Amniotic epithelial cell (primary cell): ENCODE measurements around the gene ARL4C.

Experiments used
- DNase-seq: peaks from one replicate; pipeline ENCODE4 v3.0.0-alpha.2; 2010; ENCODE audit warnings: low read depth

The ARL4C gene

DNA sequence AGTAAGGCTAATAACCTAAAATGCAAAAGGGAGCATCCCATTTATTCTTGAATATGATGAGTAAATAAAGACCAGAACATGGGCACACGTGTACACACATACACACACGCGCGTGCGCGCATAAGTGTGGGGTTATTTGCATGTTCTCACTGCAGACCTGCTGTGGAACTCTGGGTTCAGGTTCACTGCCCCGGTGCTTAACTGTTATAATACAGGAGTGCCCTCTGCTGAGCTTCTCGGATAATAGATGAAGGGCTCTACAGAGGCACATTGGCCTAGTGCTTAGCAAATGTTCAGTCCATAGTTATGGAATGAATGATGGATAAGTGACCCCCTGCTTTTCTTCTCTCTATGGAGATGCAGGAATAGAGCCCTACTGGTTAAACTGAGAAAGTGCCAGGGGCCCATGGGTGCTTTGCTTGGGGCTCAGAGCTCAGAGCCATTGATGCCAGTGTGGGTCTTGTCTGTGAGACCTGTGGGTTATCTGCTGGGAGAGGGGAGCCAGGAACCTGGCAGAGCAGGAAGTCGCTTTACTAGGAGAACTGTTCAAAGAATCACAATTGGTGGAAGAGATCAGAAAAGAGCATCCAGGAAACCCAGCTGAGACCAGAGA lies 3.6 kb upstream of the ARL4C start:
- peak; percentile 70 for DNase-seq

- DNase-seq, result no peak
These were observed 834 bp upstream of the ARL4C start for GRCh38 chr2:234497594-234498235.

DNA sequence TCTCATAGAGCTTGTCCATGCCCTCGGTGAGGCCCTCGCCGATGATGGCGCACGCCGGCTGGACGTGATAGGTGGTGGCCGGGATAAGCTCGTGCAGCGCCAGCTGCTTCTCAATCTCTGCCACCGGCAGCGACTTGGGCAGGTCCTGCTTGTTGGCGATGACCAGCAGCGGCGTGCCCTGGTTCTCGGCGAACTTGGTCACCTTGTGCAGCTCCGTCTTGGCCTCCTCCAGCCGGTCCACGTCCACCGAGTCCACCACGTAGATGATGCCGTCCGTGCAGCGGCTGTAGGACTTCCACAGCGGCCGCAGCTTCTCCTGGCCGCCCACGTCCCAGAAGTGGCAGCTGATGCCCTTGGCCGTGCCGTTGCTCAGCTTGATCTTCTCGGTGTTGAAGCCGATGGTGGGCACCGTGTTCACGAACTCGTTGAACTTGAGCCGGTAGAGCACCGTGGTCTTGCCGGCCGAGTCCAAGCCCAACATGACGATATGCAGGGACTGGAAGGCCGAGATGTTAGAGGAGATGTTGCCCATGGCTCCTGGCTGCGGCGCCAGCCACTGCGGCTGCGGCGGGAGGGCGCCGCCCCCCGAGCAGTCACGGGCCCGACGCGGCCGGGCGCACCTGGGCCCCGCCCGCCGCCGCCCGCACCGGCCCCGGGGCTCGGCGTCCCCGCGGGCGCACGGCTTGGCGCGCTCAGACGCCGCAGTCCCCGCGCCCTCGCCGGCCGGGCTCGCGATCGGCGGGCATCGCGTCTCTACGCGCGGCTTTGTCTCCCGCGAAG lies 636 bp downstream of the ARL4C start:
- DNase-seq, result no peak

- no peak for DNase-seq
These were observed 1.4 kb downstream of the ARL4C start for GRCh38 chr2:234495251-234496054.

DNA sequence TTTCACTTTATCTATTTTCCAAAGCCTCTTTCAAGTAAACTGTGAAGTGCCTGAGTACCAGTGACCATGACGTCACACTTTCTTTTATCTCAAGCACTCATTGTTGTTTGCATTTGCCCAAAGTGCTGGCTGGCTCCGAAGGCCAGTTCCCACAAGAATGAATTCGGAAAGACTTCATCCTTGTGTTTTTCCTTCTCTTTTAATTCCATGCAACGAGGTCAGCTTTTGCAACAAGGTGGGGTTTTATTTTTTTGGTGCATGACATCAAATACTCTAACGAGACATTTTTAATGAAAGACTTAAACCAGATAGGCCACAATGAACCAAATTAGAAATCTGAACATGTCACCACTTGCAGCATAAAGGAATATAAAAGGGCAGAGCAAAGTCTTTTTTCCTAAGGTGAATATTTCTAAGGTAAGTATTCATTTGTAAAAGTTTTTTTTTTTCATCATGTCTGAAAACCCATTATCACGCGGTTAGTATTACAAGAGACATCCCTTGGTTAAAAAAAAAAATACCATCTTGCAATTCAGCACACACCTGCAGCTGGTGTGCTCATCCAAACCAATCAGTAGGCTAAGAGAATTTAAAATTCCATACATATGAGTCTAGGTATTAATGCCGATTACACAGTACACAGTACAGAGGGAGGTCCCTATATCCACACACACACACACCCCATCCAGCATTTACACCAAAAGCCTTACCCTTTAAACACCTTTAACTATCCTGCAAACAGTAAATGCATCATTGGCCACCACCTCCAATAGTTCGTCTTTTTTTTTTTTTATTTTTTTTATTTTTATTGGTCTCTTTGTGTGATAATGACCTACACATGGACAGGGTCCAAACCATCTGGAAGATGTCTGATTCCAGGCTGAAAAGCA lies 2.3 kb downstream of the ARL4C start:
- no peak for DNase-seq

DNA sequence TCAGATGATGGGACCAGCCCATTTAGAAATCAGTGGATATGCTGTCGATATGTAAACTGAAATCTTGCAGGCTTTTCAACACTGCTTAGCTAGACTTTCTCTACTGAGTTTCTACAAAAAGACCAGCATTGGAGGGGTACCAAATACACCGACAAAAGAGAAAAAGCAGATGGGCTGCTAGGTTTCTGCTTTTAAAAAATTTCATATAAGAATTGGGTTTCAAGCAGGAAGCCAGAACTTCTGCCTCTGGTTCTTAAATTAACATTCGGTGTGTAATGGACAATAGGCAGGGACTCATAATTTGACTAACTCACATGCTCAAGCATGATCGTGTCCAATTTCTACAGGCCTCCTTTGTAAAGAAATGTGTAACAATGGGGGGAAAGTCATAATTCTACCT lies 3.1 kb downstream of the ARL4C start:
- DNase-seq, result no peak

GRCh38 chr2:234492717-234493485 lies 4.0 kb downstream of the ARL4C start:
- DNase-seq, result no peak

GRCh38 chr2:234491897-234492296 lies 5.0 kb downstream of the ARL4C start:
- no peak for DNase-seq

DNA sequence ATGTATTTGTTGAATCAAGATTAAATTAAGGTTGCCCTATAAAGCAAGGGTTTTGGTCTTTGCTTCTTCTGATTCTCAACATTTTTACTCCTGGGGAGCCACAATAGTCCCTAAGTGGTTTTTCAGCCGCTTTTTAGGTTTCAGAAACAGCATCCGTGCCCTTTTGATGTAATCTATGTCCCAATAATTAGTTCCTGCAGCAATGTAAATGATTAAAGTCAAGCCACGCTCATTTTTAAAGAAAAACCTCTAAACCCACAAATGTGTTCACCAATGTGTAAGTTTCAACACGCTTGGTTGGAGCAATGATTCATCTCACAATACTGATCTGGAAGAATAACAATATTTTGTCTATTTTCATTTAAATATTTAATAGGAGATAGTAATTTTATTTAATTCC lies 5.6 kb downstream of the ARL4C start:
- no peak for DNase-seq

- DNase-seq, result no peak
These were observed 6.4 kb downstream of the ARL4C start for GRCh38 chr2:234490271-234491091.

DNA sequence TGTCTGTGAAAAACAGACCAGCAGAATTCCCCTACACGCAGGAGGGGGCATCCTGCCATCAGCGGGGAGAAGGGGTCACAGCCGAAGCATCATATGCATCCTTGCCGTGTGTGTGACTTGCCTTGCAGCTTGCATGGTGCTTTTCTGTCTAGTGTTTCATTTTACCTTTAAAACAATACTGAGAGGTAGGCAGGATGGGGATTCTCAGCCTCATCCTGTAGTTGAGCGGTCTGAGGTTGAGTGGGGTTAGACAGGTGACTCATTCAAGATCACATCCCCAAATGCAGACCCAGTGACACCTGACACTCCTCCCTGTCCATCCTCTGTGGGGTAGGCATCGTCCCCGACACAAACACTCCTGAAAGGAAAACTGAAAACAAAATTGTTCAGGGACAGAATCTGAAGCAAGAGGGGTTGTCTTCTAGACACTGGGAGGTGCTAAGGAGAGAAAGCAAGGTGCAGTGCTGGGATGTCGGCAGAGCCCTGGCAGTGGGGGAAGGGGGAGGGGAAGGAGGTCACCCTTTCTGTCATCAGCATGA lies 7.9 kb downstream of the ARL4C start:
- no peak for DNase-seq

DNA sequence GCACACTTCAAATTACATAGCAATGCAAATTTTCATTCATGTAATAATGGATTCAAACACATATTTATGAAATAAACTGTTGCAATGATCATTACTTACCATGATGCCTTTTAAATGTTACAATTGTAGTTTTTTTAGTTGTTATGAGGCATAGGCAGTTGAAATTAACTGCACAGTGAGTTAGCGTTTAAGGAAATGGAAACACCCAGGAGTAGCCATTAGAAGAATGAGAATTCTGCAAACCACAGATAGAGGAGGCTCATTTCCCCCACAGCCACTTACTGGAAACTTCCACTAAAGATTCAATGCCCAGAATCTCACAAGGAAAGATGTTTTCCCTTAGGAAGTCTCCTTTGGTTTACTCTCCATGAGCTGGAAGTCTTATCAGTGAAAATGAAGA lies 8.4 kb downstream of the ARL4C start:
- no peak for DNase-seq

DNA sequence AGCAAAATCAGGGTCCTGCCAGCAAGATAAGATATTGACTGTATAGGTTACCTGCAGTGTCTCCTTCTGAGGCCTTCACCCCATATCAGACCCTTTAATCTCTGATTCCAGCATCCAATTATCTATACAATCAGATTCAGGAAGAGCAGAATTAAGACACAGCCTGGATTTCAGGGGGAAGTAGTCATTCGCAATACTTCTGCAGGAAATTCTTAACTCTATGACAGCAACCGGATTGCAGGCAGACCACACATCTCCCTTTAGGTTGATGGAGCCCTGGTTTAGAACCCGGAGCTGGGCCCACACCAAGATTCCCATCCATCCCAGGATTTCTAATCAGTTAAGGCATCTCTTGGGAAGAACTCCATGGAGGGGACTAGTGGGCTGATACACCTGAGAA lies 9.5 kb downstream of the ARL4C start:
- no peak for DNase-seq

GRCh38 chr2:234483568-234484251 lies 13.2 kb downstream of the ARL4C start:
- no peak for DNase-seq

- no peak for DNase-seq
These were observed 15.6 kb downstream of the ARL4C start for GRCh38 chr2:234481301-234481700.

GRCh38 chr2:234480337-234480736 lies 16.5 kb downstream of the ARL4C start:
- DNase-seq, result no peak

- no peak for DNase-seq
These were observed 17.4 kb downstream of the ARL4C start for GRCh38 chr2:234479465-234479864.

DNA sequence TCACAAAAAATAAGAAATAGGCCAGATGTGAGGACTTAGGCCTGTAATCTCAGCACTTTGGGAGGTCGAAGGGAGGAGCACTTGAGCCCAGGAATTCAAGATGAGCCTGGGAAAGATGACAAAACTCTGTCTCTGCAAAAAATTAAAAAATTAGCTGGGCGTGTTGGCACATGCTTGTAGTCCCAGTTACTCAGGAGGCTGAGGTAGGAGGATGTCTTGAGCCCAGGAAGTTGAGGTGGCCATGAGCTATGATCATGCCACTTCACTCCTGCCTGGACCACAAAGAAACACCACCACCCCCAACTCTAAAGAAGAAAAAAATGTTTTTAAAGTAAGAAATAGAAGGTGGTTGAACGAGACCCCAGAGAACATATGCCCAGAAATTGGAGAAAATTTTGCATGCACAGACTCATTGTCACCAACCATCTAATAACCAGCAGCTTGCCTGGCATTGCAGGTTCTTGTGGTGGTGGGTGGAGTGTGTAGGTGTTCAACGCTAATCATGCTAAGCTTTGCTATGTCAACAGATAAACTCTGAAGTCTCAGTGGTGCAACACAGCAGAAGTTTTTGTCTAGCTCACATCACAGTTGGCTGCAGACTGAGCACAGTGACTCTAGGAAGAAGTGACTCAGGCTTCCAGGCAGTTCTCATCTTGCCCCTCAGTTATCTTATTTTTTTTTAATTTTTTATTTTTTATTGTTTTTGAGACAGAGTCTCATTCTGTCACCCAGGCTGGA lies 18.6 kb downstream of the ARL4C start:
- DNase-seq, result no peak
